ENCODE data around the gene LIN54.
"Not testable (repeated sequence)": the region's sequence is repeated elsewhere in the genome, so short reads cannot be mapped to it uniquely, and the experiment has no call there.

The LIN54 gene

GRCh38 chr4:82930848-82931755 lies 79.5 kb downstream of the LIN54 start:
- no peak for DNase-seq

GRCh38 chr4:82921795-82922194 lies 88.8 kb downstream of the LIN54 start:
- DNase-seq: no peak

- no peak for DNase-seq
These were observed 91.2 kb downstream of the LIN54 start for GRCh38 chr4:82919386-82919785.

GRCh38 chr4:82918091-82918490 lies 92.5 kb downstream of the LIN54 start:
- DNase-seq: no peak

- not testable (repeated sequence) for DNase-seq
These were observed 96.7 kb downstream of the LIN54 start for GRCh38 chr4:82913968-82914367.

GRCh38 chr4:82913305-82913704 lies 97.3 kb downstream of the LIN54 start:
- DNase-seq: no peak

GRCh38 chr4:82909326-82909725 lies 101.3 kb downstream of the LIN54 start:
- DNase-seq: no peak

- no peak for DNase-seq
These were observed 104.2 kb downstream of the LIN54 start for GRCh38 chr4:82906469-82906868.

GRCh38 chr4:82905205-82905604 lies 105.4 kb downstream of the LIN54 start:
- no peak for DNase-seq

GRCh38 chr4:82903737-82904136 lies 106.9 kb downstream of the LIN54 start:
- no peak for DNase-seq

GRCh38 chr4:82901183-82901718 lies 109.4 kb downstream of the LIN54 start:
- no peak for DNase-seq

GRCh38 chr4:82900411-82901182 lies 110.0 kb downstream of the LIN54 start, which contains the start of gene THAP9:
TSS of gene THAP9 (plus strand) at chr4:82900735. CDS start at chr4:82900803, 68 bp downstream.
- DNase-seq: peak; percentile 97

- no peak for DNase-seq
These were observed 110.6 kb downstream of the LIN54 start for GRCh38 chr4:82900066-82900410.

GRCh38 chr4:82899374-82900065 lies 111.1 kb downstream of the LIN54 start:
- DNase-seq: no peak

GRCh38 chr4:82898322-82899243 lies 112.0 kb downstream of the LIN54 start:
- no peak for DNase-seq

GRCh38 chr4:82896755-82897154 lies 113.9 kb downstream of the LIN54 start:
- DNase-seq: no peak

- DNase-seq: no peak
These were observed 116.7 kb downstream of the LIN54 start for GRCh38 chr4:82893942-82894341.

GRCh38 chr4:82892467-82892802 lies 118.2 kb downstream of the LIN54 start:
- DNase-seq: no peak

- no peak for DNase-seq
These were observed 118.7 kb downstream of the LIN54 start for GRCh38 chr4:82891707-82892466.

GRCh38 chr4:82890901-82891706 lies 119.5 kb downstream of the LIN54 start, which contains the start of gene SEC31A:
TSS of gene SEC31A (minus strand) at chr4:82891153. CDS start at chr4:82881936, 9,217 bp downstream.
- DNase-seq: peak; percentile 97 to 98

Data from activated T-cell treated with anti-CD3 and anti-CD28 coated beads, Interleukin-2, amount 50 U/mL, for 48 hours (primary cell).